Stimulated activated naive CD8-positive, alpha-beta T cell treated with anti-CD3 and anti-CD28 coated beads, Interleukin-15, amount 100 ng/mL, for 72 hours (primary cell): ENCODE data around the gene SSH2.
A peak's percentile ranks its signal among the peaks of the same experiment; 100 is the strongest.

ENCODE experiments used
- ATAC-seq: fragments of 150-1000 bp; cut with Tn5 transposase; 2 replicates; pipeline ENCODE4 v1.10.0; 2021; ENCODE audit warnings: mild to moderate bottlenecking, moderate library complexity
- DNase-seq, 2 donors: peaks; one replicate each; pipeline ENCODE4 v3.0.0; 2021 to 2022
- H3K27ac Mint-ChIP-seq, 2 donors: one replicate each; pipeline ENCODE4 v1.8.0; 2022; ENCODE audit warnings: mild to moderate bottlenecking in 2 of 2, mixed read lengths in 2 of 2, moderate library complexity in 2 of 2
- H3K27me3 Mint-ChIP-seq: one replicate; pipeline ENCODE4 v1.8.0; 2022; ENCODE audit warnings: mixed read lengths
- H3K4me1 Mint-ChIP-seq: one replicate; pipeline ENCODE4 v1.8.0; 2022; ENCODE audit warnings: mild to moderate bottlenecking, mixed read lengths
- H3K4me3 Mint-ChIP-seq, 2 donors: one replicate each; pipeline ENCODE4 v1.8.0; 2022; ENCODE audit warnings: mild to moderate bottlenecking in 2 of 2, mixed read lengths in 2 of 2, moderate library complexity in 1 of 2
- H3K9me3 Mint-ChIP-seq, 2 donors: one replicate each; pipeline ENCODE4 v1.8.0; 2022; ENCODE audit warnings: mixed read lengths in 2 of 2

Gene SSH2

GRCh38 chr17:29629839-29630238 lies 300.2 kb downstream of the SSH2 start:
- H3K9me3 Mint-ChIP-seq, result no peaks in the 10 kb centered on the region

GRCh38 chr17:29628644-29629043 lies 301.4 kb downstream of the SSH2 start:
- ATAC-seq (no peak), DNase-seq (no peak)
- Mint-ChIP-seq H3K9me3 (no peaks in the 10 kb centered on the region), H3K27ac (peak overlapping the region in 1 of 2 donors; percentile 59), H3K4me3 (no peak overlapping the region), H3K4me1 (peaks cover 71% of the 10 kb centered on the region), H3K27me3 (no peaks in the 10 kb centered on the region)

More at GRCh38 chr17:29629839-29630238, 300.2 kb downstream of the SSH2 start:
- H3K4me1 Mint-ChIP-seq, result peaks cover 60% of the 10 kb centered on the region
- DNase-seq (no peak), ATAC-seq (no peak)
- H3K27ac Mint-ChIP-seq, result peak overlapping the region in 1 of 2 donors; percentile 55
- H3K4me3 Mint-ChIP-seq, result no peak overlapping the region
- H3K27me3 Mint-ChIP-seq, result no peaks in the 10 kb centered on the region

DNA sequence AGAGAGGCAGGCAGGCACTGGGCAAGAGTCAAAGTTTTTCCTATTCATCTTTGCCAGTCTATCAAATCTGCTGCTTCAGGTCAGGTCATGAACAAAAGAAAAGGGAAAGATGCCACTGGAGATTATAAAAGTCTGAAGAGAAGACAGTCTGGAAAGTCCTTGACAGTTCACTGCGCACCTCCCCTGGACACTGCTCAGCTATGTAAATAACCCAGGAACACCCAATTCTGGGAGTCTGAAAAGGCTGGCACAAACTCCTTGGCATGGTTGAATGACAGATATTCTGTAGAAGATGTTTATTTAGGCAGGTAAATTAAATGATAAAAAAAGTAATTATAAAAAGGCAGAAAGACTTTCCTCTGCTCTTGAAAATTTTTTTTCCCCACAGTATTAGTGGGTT lies 302.1 kb downstream of the SSH2 start:
- no peak overlapping the region for H3K4me3 Mint-ChIP-seq
- H3K4me1 Mint-ChIP-seq, result peaks cover 78% of the 10 kb centered on the region
- DNase-seq (no peak), ATAC-seq (no peak)
- H3K27me3 Mint-ChIP-seq, result no peaks in the 10 kb centered on the region
- no peak overlapping the region for H3K27ac Mint-ChIP-seq
- H3K9me3 Mint-ChIP-seq, result no peaks in the 10 kb centered on the region

DNA sequence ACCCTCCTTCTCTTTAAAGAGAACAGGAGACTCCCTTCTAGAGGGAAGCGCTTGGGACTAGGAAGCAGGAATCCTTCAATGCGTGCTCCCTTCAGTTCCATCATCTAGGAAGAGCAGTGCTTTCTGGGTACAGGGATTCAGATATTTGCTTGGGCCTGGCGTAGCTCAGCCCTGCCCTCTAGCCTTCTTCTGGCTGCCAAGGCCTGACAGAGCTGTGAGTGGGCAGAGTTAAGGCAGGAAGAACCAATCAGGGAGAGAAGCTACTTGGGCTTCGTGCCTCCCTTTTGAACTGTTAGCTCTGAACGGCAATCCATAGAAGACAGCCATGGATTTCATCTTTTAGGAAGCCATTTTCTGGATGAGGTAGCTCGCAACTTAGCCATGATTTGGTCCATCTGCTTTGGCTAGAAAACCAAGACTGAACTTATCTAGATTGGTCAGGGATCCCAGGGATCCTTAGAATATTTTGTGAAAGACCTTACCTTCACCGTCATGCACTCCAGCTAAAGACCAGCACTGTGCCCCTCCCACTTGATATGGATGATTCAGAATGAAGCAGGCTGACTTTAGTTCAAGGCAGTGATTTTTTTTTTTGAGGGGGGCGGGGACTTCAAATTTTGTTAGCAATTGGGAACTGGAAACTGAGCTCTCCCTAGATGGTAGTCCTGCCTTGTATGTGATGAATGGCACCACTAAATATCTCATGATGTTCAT lies 304.8 kb downstream of the SSH2 start:
- Mint-ChIP-seq H3K4me1 (peaks cover 88% of the 10 kb centered on the region), H3K9me3 (no peaks in the 10 kb centered on the region), H3K27me3 (no peaks in the 10 kb centered on the region), H3K27ac (no peak overlapping the region), H3K4me3 (no peak overlapping the region)
- ATAC-seq (no peak), DNase-seq (no peak)

DNA sequence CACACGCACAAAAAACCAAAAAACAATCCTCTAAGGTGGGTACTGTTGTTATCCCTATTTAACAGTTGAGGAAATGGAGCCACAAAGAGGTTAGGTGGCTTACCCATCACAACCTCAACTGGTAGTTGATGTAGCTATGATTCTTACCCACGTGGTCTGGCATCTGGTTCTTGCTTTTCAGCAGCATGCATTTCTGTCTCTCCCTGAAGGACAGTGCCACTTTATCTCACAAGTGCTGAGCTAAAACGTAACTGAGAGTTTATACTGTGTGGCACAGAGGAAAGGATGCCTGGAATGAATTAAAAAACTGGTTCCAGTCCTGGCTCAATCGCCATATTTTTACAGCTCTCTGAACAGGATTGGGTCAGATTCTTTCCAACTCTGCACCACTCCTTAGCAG lies 305.4 kb downstream of the SSH2 start:
- Mint-ChIP-seq H3K27ac (peak overlapping the region in 1 of 2 donors; percentile 86), H3K4me1 (peaks cover 82% of the 10 kb centered on the region), H3K9me3 (no peaks in the 10 kb centered on the region), H3K27me3 (no peaks in the 10 kb centered on the region), H3K4me3 (no peak overlapping the region)
- ATAC-seq, result peak; percentile 71
- peak in 1 of 2 donors; percentile 59 for DNase-seq

DNA sequence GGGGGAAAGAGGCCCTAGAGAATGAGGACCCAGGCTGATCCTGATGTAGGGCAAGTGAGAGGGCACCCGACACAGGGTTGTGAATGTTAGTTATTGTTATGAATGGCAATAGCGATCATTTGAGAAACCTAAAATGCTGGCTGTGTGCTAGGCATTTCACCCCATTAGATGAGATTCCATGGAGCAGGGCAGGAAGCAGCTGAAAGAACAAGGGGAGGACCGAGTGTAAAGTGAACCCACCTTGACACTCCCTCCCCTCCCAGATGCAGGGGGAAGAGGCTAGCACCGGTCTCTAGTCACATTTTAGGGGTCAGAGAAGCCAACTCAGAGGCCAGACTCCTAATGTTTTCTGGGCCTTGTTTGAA lies 306.8 kb downstream of the SSH2 start:
- peak overlapping the region; percentile 70 to 90 for H3K4me3 Mint-ChIP-seq

DNA sequence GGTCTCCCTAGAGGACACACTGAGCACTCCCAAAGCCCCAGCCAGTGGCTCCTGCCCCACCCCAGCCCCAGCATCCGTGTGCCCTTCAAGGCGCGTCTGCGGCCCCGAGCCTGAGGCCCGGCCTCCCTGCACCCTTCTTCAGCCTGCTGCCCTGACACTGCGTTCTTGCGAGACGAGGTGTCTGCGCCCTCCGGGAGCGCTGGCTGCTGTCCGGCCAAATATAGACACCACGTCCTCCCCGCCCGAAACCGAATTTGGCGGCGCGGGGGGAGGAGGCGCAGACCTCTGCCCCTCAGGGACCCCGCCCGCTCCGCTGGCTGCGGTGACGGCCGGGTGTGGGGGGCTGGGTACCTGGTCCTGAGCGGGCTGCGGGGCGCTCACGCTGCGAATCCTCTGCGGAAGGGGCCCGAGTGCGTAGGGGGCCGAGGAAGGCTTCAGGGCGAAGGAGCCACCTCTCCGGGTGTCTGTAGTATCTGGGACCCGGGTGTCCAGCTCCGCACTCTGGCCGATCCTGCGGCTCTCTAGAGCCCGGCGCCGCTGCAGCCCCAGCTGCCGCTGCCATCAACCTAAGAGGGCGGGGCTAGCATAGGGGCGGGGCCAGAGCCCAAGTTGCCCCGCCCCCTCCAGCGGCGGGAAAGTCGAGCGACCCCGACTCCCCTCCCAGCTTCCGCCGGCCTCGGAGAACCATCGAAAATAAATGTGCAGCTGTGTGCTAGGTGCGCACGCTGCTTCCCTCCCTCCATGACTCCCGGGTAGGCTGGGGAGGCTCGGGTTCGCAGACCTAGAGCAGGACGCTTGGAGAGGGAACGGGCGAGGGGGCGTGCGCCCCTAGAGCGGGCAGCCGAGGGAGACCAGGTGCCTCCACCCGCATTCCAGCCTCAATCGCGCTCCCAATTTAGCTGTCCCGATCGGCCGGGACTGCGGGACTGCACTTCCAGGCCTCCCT lies 307.4 kb downstream of the SSH2 start, which contains the start of gene CORO6:
TSS of gene CORO6 (minus strand) at position 576 of the 946 bp plus-strand sequence. CDS start 1,491 bp downstream, outside the sequence.
- Mint-ChIP-seq H3K27ac (peak within 1 kb of the TSS; percentile 89 to 93), H3K4me1 (peaks cover 79% of the 10 kb centered on the region), H3K4me3 (peak within 1 kb of the TSS; percentile 70 to 90), H3K9me3 (no peaks in the 10 kb centered on the region), H3K27me3 (no peaks in the 10 kb centered on the region)
- DNase-seq (peak; percentile 67 to 69), ATAC-seq (peak; percentile 51)

More for the DNA sequence above, 306.8 kb downstream of the SSH2 start:
- Mint-ChIP-seq H3K9me3 (no peaks in the 10 kb centered on the region), H3K4me1 (peaks cover 77% of the 10 kb centered on the region), H3K27me3 (no peaks in the 10 kb centered on the region), H3K27ac (peak overlapping the region; percentile 86 to 93)
- DNase-seq (peak in 1 of 2 donors; percentile 31), ATAC-seq (peak; percentile 6)

- Mint-ChIP-seq H3K4me3 (peak overlapping the region; percentile 70 to 90), H3K9me3 (no peaks in the 10 kb centered on the region), H3K27ac (peak overlapping the region in 1 of 2 donors; percentile 89), H3K27me3 (no peaks in the 10 kb centered on the region), H3K4me1 (peaks cover 79% of the 10 kb centered on the region)
- DNase-seq, result no peak
- no peak for ATAC-seq
These were observed 308.3 kb downstream of the SSH2 start for GRCh38 chr17:29621751-29622194.

DNA sequence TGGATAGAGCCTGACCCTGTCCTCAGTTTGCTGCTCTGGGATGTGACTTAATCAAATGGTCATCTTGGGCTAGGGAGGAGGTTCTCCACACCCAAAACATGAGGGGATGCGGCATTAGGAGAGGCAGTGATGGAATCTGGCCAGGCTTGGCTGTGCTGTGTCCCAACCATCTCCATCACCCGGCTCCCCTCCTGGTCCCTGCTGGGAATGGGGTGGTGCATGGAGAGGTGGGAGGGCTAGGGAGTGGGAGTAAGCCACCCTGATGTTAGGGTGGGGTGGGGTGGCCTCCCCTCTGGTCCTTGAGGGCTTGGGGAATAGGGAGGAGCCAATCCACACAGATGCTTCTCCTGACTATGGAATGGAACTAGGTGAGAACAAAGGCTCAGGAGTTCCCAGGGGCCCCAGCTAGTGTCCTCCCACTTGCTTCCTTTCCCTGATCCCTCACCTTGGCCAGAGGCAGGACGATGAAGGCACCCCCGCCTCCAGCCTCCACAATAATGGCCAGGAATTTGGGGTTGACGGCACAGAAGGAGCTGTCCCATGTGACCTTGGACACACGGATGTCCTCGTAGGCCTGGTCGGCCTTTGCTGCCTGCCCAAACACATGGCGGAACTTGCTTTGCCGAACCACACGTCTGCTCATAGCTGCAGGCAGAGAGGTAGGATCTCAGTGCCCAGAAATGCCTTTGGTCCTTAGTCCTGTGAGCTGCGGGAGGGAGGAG lies 309.1 kb downstream of the SSH2 start:
- no peak overlapping the region for H3K27ac Mint-ChIP-seq
- peak overlapping the region in 1 of 2 donors; percentile 11 for H3K4me3 Mint-ChIP-seq
- no peaks in the 10 kb centered on the region for H3K9me3 Mint-ChIP-seq
- ATAC-seq (no peak), DNase-seq (no peak)
- H3K4me1 Mint-ChIP-seq, result peaks cover 79% of the 10 kb centered on the region
- H3K27me3 Mint-ChIP-seq, result peaks cover under 1% of the 10 kb centered on the region

DNA sequence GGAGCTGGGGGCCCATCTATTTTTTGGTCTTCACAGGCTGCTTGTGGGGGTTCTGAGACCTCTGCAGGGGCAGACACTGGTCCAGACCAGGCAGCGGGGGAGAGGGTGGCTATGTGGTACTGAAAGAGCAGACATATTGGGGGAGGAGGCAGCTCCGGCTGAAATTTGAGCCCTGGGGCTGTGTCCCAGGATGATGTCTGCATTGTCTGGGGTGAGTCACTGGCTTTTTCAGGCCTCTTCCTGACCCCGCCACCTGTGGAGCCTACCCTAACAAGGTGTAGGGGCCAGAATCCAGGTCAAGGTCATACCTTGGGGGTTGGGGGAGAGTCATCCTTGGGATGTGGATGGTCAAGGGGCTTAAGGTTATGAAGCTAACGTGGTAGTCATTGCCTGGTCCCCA lies 309.8 kb downstream of the SSH2 start:
- H3K27ac Mint-ChIP-seq, result no peak overlapping the region
- no peak overlapping the region for H3K4me3 Mint-ChIP-seq
- peaks cover 5% of the 10 kb centered on the region for H3K27me3 Mint-ChIP-seq
- DNase-seq (no peak), ATAC-seq (no peak)
- peaks cover 79% of the 10 kb centered on the region for H3K4me1 Mint-ChIP-seq
- no peaks in the 10 kb centered on the region for H3K9me3 Mint-ChIP-seq

GRCh38 chr17:29619251-29619650 lies 310.8 kb downstream of the SSH2 start:
- no peak overlapping the region for H3K4me3 Mint-ChIP-seq
- no peaks in the 10 kb centered on the region for H3K9me3 Mint-ChIP-seq
- H3K27me3 Mint-ChIP-seq, result peaks cover 5% of the 10 kb centered on the region
- peak overlapping the region in 1 of 2 donors; percentile 75 for H3K27ac Mint-ChIP-seq
- ATAC-seq, result no peak
- DNase-seq, result no peak
- H3K4me1 Mint-ChIP-seq, result peaks cover 79% of the 10 kb centered on the region

- Mint-ChIP-seq H3K9me3 (no peaks in the 10 kb centered on the region), H3K4me3 (peak overlapping the region; percentile 85 to 93), H3K4me1 (peaks cover 79% of the 10 kb centered on the region), H3K27me3 (peaks cover 5% of the 10 kb centered on the region), H3K27ac (peak overlapping the region in 1 of 2 donors; percentile 89)
- no peak for DNase-seq
- no peak for ATAC-seq
These were observed 311.6 kb downstream of the SSH2 start for GRCh38 chr17:29618272-29619065.

DNA sequence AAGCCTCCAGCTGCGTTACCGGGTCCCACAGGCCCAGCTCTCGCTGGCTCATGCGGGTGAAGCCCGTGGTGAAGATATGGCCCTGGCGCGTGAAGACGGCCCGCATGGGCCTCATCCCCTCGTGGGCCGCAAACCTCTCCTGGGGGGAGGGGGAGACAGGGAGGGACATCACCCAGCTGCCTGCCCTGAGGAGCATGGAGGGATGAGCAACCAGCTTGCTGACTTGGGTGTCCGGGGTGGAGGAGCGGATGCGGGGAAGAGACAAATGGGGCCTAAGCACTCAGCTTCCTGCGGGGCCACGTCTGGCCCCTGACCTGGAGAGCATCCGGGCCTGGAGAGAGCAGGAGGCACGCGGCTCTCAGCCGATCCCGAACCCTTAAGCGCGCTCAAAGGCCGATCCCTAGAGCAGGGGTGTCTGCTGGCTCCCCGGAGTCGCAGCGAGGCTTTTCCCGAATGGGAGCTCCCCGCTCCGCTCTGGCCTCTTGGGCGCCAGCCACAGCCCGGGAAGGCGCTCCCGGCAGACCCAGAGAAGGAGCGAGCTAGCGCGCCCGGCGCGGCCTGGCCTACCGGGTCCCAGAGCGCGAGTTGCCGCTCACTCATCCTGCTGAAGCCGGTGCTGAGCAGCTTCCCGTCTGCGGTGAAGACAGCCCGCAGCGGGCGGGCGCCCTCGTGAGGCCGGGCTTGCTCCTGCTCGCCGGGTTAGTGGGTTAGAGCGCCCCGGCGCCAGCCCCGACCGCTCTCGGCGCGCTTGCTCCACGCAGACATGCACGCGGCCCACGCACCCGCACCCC lies 312.4 kb downstream of the SSH2 start:
- DNase-seq, result peak; percentile 88 to 90
- peaks cover 5% of the 10 kb centered on the region for H3K27me3 Mint-ChIP-seq
- no peaks in the 10 kb centered on the region for H3K9me3 Mint-ChIP-seq
- peak overlapping the region; percentile 89 to 91 for H3K27ac Mint-ChIP-seq
- H3K4me1 Mint-ChIP-seq, result peaks cover 76% of the 10 kb centered on the region
- peak; percentile 58 for ATAC-seq
- H3K4me3 Mint-ChIP-seq, result peak overlapping the region; percentile 85 to 93

DNA sequence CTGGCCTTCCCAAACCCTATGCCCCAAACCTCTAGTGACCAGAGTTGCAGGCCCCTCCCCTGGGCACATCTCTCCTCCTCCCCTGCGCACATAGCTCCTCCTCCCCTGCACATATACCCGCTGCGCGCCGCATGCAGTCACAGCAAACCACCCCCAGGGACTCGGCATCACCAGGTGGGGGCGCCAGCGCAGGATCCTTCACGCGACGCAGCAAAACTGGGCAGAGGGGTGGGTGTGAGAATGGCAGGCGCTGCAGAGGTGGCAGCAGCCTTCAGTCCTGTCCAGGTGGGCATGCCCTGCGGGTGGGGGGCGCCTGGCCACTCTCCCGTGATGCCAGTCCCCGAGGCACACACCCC lies 312.9 kb downstream of the SSH2 start:
- Mint-ChIP-seq H3K27me3 (peaks cover 5% of the 10 kb centered on the region), H3K9me3 (no peaks in the 10 kb centered on the region), H3K27ac (peak overlapping the region; percentile 5 to 91), H3K4me1 (peaks cover 70% of the 10 kb centered on the region), H3K4me3 (peak overlapping the region; percentile 85 to 93)
- ATAC-seq (peak; percentile 79), DNase-seq (peak; percentile 91 to 94)
